GM13977 (cell line): ENCODE data around the gene CDC14A.

Experiments used
- DNase-seq: peaks from one replicate; pipeline ENCODE4 v3.0.0; 2012; ENCODE audit warnings: low spot score
- in situ Hi-C: fragments of 300-500 bp; cut with MboI; formaldehyde crosslinking; loops from one replicate; pipeline ENCODE4 v1.12.0; 2022; ENCODE audit warnings: low sequenced_read_pairs, low pct_unique_long_range_greater_than_20kb, mixed read lengths, inconsistent platforms; ENCODE audit not compliant: unreplicated experiment
- TF ChIP-seq, protein P1 (sequence below): IDR thresholded peaks from 2 replicates; pipeline ENCODE4 v1.5.1; 2012; ENCODE audit warnings: mild to moderate bottlenecking, control low read depth; ENCODE audit not compliant: insufficient read depth; ENCODE audit errors: extremely low read depth, missing control alignments

The CDC14A gene

DNA sequence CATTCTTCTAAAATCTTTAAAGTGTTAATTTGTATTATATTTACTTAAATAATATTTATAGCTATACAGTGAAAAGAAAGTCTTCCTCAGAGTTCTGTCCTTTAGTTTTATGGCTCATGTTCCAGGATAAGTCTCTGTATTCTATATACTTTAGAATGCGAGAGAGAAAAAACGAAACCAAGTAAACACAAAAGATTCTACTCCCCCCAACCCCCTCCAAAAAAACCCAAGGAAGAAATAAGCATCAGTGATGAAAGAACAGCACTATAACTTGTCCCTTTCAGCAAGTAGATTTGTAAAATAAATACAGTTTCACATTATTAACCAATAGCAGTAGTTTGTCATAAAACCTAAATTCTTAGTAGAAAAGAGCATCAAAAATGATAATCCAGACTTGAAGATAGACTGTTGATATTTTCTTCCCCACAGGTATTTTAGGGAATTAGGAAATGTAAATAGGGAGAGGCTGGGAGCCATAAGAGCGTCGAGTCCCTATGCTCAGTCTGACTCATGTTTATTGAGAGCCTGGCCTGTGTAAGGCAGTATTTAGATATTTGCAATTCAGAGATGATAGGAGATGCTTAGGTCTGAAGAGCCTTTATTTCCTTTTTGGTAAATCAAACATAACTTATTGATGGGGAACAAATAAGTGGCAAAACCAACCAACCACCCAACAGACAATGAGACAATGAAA, 35.5 kb downstream of the CDC14A start:
- in situ Hi-C loops, result no loop called here
- no peak for DNase-seq
- TF ChIP-seq, protein P1, sequence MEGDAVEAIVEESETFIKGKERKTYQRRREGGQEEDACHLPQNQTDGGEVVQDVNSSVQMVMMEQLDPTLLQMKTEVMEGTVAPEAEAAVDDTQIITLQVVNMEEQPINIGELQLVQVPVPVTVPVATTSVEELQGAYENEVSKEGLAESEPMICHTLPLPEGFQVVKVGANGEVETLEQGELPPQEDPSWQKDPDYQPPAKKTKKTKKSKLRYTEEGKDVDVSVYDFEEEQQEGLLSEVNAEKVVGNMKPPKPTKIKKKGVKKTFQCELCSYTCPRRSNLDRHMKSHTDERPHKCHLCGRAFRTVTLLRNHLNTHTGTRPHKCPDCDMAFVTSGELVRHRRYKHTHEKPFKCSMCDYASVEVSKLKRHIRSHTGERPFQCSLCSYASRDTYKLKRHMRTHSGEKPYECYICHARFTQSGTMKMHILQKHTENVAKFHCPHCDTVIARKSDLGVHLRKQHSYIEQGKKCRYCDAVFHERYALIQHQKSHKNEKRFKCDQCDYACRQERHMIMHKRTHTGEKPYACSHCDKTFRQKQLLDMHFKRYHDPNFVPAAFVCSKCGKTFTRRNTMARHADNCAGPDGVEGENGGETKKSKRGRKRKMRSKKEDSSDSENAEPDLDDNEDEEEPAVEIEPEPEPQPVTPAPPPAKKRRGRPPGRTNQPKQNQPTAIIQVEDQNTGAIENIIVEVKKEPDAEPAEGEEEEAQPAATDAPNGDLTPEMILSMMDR, result no peak

DNA sequence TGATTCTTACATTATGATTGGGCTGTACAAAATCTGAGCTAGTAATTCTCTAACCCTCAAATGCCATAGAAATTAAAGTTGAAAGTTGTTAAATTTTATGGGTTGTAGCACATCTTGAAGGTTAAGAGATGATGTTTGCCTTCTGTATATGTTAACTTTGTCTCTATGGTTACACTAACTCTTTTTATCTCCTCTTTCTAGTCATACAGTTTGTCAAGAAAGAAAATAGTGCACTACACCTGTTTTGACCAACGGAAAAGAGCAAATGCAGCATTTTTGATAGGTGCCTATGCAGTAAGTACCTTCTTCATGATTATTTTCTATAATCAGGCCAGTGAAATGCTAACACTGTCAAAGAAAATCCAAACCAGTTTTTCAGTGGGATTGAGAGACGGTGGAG, 38.2 kb downstream of the CDC14A start:
- no peak for DNase-seq
- in situ Hi-C loops, result no loop called here
- TF ChIP-seq, protein P1, result no peak

DNA sequence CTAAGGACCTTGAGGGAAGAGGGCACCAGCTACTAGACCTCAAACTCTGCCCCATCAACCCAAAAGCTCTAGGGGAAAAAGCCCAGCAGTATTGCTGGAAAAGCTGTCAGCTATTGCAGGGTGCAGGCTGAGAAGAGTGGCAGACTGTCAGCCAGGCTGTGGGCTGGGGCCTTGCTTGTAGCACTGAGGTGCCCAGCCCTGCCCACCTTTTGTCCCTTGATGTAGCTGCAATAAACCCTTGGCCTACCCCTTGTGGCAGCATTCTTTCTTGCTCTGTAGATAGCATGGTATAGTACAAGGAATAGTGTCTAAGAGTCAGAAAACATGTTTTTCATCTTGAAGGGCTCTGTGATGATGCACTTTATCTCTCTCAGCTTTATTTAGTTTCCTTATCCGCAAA, 39.4 kb downstream of the CDC14A start:
- no peak for DNase-seq
- TF ChIP-seq, protein P1, result no peak
- in situ Hi-C loops, result no loop called here

DNA sequence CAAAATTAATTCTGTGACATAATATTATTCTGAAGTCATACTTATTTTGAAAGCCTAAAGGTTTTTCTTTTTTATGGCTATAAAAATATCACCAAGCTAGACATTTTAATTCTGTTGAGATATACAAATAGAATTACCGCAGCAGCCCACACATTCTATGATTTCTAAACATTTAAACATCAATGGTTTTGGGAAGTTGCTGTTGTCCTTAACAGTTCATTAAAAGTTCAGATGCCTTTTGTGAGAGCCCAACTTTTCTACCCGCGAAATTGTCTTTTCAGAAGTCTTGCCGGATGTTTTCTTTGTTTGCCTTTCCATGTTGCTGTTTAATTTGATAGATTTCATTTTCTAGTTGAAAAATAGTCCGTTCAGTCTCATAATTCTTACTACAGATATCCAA, 40.5 kb downstream of the CDC14A start:
- TF ChIP-seq, protein P1, result no peak
- in situ Hi-C loops, result no loop called here
- no peak for DNase-seq

DNA sequence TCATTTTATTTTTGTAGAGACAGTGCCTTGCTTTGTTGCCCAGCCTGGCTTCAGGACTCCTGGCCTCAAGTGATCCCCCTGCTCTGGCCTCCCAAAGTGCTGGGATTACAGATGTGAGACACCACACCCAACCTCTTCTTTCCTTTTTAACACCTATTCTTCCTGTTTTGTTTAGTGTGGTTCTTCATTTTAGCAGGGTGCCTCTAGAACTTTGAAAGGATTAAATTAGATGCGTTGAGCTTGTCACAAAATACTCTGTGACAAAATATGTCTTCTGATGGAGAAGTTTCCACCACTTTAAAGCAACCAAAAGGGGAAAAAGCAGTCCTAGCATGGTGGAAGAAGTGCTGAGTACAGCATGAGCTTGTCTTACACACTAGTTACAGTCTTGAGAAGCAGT, 42.0 kb downstream of the CDC14A start:
- no peak for DNase-seq
- TF ChIP-seq, protein P1, result no peak
- in situ Hi-C loops, result no loop called here

DNA sequence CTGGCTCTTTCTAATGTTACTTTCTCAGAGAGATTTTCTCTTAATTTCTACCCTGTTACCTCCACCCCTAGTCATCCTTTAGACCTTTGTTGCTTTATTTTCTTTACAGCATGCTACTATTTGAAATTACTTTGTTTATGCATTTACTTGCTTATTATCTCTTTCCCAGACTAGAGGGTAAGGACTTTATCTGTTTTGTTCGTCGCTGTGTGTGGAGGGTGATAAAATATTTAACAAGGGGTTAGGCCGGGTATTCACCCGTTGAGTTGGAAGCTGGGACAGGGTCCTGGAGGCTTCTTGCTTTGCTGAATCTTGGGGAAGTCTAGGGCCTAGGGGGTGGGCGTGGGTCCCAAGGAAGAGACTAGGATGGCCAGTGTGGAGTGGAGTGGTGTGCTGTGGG, 43.6 kb downstream of the CDC14A start:
- TF ChIP-seq, protein P1, result no peak
- in situ Hi-C loops, result no loop called here
- DNase-seq, result no peak
